Activated gamma-delta T cell treated with anti-CD3 and anti-CD28 coated beads, Interleukin-2, amount 50 U/mL, for 16 hours (primary cell): Measurements from ENCODE around the gene OGG1.
"Not testable (repeated sequence)": the region's sequence is repeated elsewhere in the genome, so short reads cannot be mapped to it uniquely, and the experiment has no call there.

ENCODE experiments used
- DNase-seq: peaks from one replicate; pipeline ENCODE4 v3.0.0-alpha.2; 2020; ENCODE audit warnings: low read depth

OGG1 gene

GRCh38 chr3:9765865-9766264 lies 16.1 kb downstream of the OGG1 start:
- DNase-seq = no peak

DNA sequence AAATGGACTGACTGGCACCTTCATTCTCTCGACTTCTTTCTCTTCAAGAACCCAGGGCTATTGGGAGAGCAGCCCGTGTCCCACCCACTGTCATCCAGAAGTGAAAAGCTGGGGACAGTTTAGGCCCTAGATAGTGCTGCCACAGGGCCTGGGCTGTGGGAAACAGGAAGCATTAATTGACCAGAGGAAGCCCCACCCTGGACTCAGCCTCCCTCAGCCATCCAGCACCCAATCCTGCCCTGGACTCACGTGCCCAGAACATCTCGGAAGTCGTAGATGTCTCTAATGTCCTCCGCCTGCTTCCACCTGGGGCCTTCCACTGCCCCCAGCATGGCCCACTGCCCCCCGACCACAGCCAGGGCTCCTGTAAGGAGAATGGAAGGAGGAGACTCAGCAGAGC lies 17.7 kb downstream of the OGG1 start:
- no peak for DNase-seq

DNA sequence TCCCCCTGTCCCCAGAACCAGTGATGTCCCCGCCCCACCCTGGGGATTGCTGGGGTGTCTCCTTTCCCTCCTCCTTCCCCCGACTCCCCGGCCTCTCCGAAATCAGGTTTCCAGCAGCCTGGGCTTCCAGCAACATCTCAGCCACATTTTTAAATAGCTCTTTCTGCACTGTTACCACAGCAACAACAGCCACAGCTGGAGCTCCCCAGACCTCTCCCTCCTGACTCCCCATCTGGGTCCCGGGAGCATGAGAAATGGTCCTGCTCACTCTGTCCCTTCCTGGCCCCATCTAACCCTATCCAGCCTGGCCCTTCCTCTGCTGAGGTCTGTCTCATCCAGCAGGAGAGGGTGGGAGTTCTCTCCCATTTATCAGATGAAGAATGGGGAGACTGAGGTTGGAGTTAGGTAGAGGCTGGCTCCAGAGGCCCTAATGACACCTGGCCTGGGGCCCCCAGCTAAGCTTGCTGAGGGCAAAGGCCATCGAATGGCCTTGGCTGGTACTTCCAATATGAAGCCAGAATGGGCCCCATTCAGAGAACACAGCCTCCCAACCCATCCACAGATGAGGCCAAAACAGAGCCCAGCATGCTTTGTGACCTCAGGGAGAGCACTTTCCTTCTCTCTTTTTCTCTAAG lies 18.5 kb downstream of the OGG1 start:
- no peak for DNase-seq

DNA sequence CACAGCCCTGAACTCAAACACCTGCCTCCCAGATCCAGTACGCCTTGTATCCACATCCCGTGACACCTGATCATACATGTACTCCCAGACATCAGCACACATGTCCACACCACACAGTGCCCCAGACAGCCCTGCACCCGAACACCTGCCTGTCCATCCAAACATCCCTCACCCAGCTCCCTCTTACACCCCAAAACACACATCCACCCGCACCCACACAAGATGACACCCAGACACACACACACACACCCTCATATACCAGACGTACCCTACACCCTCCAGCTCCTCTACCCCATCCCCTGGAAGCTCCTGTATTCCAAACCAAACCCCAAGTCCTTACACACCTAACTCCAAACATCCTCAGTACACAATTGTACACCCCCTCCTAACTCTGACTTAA lies 19.3 kb downstream of the OGG1 start:
- DNase-seq = no peak

- DNase-seq = no peak
These were observed 19.9 kb downstream of the OGG1 start, which contains the start of gene CAMK1 for GRCh38 chr3:9769426-9770275. Gene CAMK1, minus strand, starts transcription at chr3:9769947. Its CDS starts 2,198 bp downstream, at chr3:9767749.

- DNase-seq = no peak
These were observed 20.6 kb downstream of the OGG1 start for GRCh38 chr3:9770276-9770812.

- not testable (repeated sequence) for DNase-seq
These were observed 21.3 kb downstream of the OGG1 start for GRCh38 chr3:9771007-9771406.

GRCh38 chr3:9776896-9777693 lies 27.3 kb downstream of the OGG1 start:
- no peak for DNase-seq

GRCh38 chr3:9777694-9778021 lies 27.9 kb downstream of the OGG1 start:
- no peak for DNase-seq

DNA sequence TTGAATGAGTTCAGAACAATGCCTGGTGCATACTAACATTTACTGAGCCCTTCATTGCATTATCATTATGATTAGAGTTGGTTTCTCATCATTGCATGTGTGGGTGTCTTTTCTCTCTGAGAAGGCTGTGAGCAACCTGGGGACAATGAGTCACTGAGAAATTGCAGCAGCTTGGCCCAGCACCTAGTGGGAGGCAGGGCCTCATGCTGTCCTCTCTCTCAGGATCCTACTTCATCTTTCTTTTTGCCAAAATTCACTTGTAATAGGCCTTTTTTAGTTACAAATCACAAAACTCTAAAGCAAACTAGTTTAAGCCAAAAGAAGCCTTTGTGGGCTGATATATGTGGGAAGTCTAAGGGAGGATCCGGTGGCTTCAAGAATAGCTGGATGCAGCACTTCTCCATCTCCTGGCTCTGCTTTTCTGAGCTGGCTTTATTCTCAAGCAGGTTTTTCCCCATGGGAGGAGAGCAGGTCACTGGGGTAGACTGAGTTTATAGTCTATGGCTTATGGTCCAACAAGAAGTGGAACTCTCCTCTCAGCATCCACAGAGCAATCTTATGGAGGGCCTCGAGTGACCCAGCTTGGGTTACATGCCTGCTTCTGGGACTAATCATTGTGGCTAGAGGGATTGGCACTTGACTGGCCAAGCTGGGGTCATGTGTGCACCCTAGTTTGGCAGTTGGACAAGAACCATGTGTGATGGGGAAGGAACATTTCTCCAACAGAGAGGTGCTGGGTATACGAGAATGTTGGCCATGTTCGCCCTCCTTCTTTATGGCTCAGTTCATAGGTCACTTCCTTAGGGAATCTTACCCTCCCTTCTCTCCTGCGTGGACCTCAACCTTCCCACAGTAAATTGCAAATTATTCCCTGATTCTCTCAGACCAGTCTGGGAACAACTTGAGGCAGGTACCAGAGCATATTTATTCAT lies 28.7 kb downstream of the OGG1 start:
- peak; percentile 38 for DNase-seq

DNA sequence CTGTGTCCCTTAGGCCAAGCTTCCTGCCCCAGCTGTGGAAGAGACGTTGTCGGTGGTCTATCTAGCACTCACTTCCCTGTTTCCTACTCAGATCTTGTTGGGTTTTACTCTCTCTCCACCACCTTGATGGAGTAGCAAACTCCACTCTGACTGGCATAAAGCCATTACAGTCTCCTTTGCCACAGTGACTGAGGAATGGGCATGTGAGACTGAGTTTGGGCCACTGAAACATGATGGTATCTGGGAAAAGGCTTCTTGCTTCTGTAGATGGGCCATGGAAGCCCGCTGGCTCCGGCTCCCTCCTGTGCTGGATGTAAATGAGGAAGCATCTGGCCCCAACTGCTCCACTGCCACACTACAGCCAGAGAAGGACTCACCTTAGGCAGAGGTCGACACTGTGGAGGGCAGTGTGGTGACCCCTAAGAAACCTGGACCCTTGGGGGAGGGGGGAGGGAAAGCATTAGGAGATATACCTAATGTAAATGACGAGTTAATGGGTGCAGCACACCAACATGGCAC lies 29.4 kb downstream of the OGG1 start:
- DNase-seq = no peak

DNA sequence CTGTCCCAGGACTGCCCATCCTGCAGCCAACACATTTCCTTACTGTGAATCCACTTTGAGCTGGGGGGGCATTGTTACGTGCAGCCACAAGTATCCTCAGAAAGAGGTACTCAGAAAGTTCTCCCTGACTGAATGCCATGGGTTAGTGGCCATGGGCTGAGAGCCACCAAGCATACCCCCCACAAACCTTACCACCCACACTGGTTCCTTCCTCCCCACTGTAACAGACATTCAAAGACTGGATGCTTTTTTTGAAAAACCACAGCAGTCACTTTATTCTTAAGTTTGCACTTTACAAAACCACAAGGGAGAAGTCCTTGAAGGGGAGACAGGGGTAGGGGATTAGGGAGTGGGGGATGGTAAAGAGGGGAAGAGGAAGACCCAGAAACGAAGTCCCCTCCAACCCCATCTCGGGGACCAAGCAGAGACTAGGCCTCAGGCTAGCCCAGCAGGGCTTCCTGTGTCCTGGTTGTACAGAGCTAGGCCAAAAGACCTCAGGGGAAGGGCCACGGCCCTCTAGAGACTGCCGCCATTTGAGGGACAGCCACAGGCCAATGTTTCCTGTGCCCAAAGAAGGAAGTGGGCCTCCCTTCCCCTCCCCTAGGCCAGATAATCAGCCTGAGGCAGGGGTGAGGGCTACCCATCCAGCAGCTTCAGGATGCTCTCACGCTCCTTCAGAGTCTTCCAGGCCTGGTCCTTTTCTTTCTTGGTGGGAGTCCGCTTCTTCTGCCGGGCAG lies 30.1 kb downstream of the OGG1 start:
- DNase-seq = peak; percentile 14

- DNase-seq = no peak
These were observed 30.7 kb downstream of the OGG1 start for GRCh38 chr3:9780458-9780812.

GRCh38 chr3:9780910-9781309 lies 31.2 kb downstream of the OGG1 start:
- no peak for DNase-seq

- no peak for DNase-seq
These were observed 31.8 kb downstream of the OGG1 start for GRCh38 chr3:9781551-9781950.

DNA sequence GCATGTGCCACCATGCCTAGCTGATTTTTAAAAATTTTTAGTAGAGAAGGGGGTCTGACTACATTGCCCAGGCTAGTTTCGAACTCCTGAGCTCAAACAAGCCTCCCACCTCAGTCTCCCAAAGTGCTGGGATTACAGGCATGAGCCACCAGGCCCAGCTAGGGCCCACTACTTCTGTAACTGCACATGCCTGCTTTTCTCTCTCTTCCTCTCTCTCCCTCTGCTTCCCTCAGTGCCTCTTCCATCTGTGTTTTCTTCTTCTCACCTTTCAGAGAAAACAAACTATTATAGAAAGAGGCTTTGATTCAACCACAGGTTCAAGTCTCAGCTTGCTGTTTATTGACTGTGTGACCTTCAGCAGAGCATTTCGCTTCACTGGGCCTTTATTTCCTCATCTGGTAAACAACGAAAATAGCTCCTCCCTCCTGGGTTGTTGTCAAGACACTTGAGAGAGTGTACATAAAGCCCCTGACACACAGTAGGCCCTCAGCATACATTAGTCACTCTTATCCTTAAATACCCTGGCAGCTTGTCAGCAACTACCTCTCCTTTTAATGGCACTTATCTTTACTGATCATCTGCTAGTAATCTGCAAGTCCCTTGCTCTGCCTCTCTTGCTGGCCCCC lies 32.3 kb downstream of the OGG1 start:
- no peak for DNase-seq

- no peak for DNase-seq
These were observed 33.0 kb downstream of the OGG1 start for GRCh38 chr3:9782770-9783169.

- DNase-seq = no peak
These were observed 34.2 kb downstream of the OGG1 start for GRCh38 chr3:9783954-9784353.

GRCh38 chr3:9784965-9785364 lies 35.2 kb downstream of the OGG1 start:
- DNase-seq = no peak

GRCh38 chr3:9785602-9786001 lies 35.9 kb downstream of the OGG1 start:
- DNase-seq = no peak
